Keratinocyte (primary cell): ENCODE results near the gene FHIT. TPM values are rescaled to one million over a fixed set of nuclear protein-coding genes. Genes with fewer than 3 reads are reported as not detected.

ENCODE experiments used
- DNase-seq: peaks from one replicate; pipeline ENCODE4 v3.0.0-alpha.2; 2011; ENCODE audit warnings: low read depth, missing footprints, low spot score
- FAIRE-seq: peaks from 2 replicates; lab custom pipeline; 2011; peaks lifted over from hg19 to GRCh38; lab: Jason Lieb, UNC
- H2AFZ ChIP-seq: 2 replicates; pipeline ENCODE4 v1.6.0; 2012; ENCODE audit warnings: low read length, control low read depth, inconsistent platforms; ENCODE audit not compliant: control insufficient read depth
- H3K27ac ChIP-seq: 2 replicates; pipeline ENCODE4 v1.5.1; 2011; ENCODE audit warnings: low read length; ENCODE audit not compliant: control insufficient read depth, insufficient read depth
- H3K27me3 ChIP-seq: 3 replicates; pipeline ENCODE4 v1.6.0; 2011; ENCODE audit warnings: low read length; ENCODE audit not compliant: control insufficient read depth, insufficient read depth; ENCODE audit errors: extremely low read depth
- H3K36me3 ChIP-seq, 2 experiments: 2 replicates in 1 of 2; 3 replicates in 1 of 2; pipeline ENCODE4 v1.5.1; 2011; ENCODE audit warnings: low read length in 2 of 2, mild to moderate bottlenecking in 1 of 2; ENCODE audit not compliant: control insufficient read depth in 2 of 2, insufficient read depth in 2 of 2; ENCODE audit errors: extremely low read depth in 1 of 2
- H3K4me1 ChIP-seq: 3 replicates; pipeline ENCODE4 v1.5.1; 2011; ENCODE audit warnings: low read length; ENCODE audit not compliant: control insufficient read depth, insufficient read depth; ENCODE audit errors: extremely low read depth
- H3K4me2 ChIP-seq: 3 replicates; pipeline ENCODE4 v1.6.0; 2011; ENCODE audit warnings: low read depth, low read length; ENCODE audit not compliant: control insufficient read depth, insufficient read depth; ENCODE audit errors: extremely low read depth
- H3K4me3 ChIP-seq, 3 experiments: fragments of 200-600 bp in 1 of 3; sonication (generic) in 1 of 3; 2 replicates in 2 of 3; 3 replicates in 1 of 3; pipeline ENCODE4 v1.5.1; 2011 to 2016; ENCODE audit warnings: low read length in 3 of 3, mild to moderate bottlenecking in 3 of 3, control low read depth in 2 of 3, inconsistent platforms in 1 of 3, low read depth in 1 of 3, mixed read lengths in 1 of 3, mixed run types in 1 of 3, moderate library complexity in 1 of 3; ENCODE audit not compliant: control insufficient read depth in 2 of 3, insufficient read depth in 2 of 3; ENCODE audit errors: extremely low read depth in 1 of 3
- H3K79me2 ChIP-seq: 2 replicates; pipeline ENCODE4 v1.6.0; 2012; ENCODE audit warnings: low read length; ENCODE audit not compliant: control insufficient read depth, insufficient read depth
- H3K9ac ChIP-seq: 3 replicates; pipeline ENCODE4 v1.6.0; 2011; ENCODE audit warnings: low read length; ENCODE audit not compliant: control insufficient read depth, insufficient read depth; ENCODE audit errors: extremely low read depth
- H3K9me1 ChIP-seq: 3 replicates; pipeline ENCODE4 v1.6.0; 2011; ENCODE audit warnings: low read length; ENCODE audit not compliant: control insufficient read depth, insufficient read depth; ENCODE audit errors: extremely low read depth
- H3K9me3 ChIP-seq: 2 replicates; pipeline ENCODE4 v1.5.1; 2012; ENCODE audit warnings: low read depth, low read length; ENCODE audit not compliant: control insufficient read depth
- H4K20me1 ChIP-seq: 3 replicates; pipeline ENCODE4 v1.6.0; 2011; ENCODE audit warnings: low read length; ENCODE audit not compliant: control insufficient read depth, insufficient read depth; ENCODE audit errors: extremely low read depth
- CTCF ChIP-seq, 3 experiments: IDR thresholded peaks in 1 of 3; conservative IDR thresholded peaks in 1 of 3; optimal IDR thresholded peaks in 1 of 3; 2 replicates in 2 of 3; 3 replicates in 1 of 3; pipeline versions ENCODE3 to v1.5.1; 2011; ENCODE audit warnings: low read length in 3 of 3, mild to moderate bottlenecking in 3 of 3, moderate library complexity in 2 of 3, control low read depth in 1 of 3, inconsistent platforms in 1 of 3; ENCODE audit not compliant: insufficient read depth in 2 of 3; ENCODE audit errors: extremely low read depth in 1 of 3
- EZH2 ChIP-seq: IDR thresholded peaks from one replicate; pipeline ENCODE4 v1.6.1; 2012; ENCODE audit warnings: inconsistent platforms, mild to moderate bottlenecking, low read length, moderate library complexity
- dilution Hi-C: fragments of 300-500 bp; cut with MboI; formaldehyde crosslinking; loops from one replicate; pipeline ENCODE4 v1.7.0; 2020; ENCODE audit warnings: low sequenced_read_pairs; ENCODE audit not compliant: extremely low pct_ligation_motif_present
- polyA plus RNA-seq, 5 experiments: library from polyadenylated mRNA; depleted of rRNA in 3 of 5; stranded (reverse) in 3 of 5; stranded (forward) in 1 of 5; unstranded in 1 of 5; fragments of >200 nt; gene quantifications; 1 replicate in 1 of 5; 2 replicates in 3 of 5; 3 replicates in 1 of 5; pipeline versions ENCODE4 v1.2.1 to v1.2.3, GENCODE V29; 2011 to 2012; ENCODE audit warnings: missing spikeins in 2 of 5, low read depth in 1 of 5, low replicate concordance in 1 of 5

FHIT gene
- polyA plus RNA-seq, 1 donor (not counting 4 experiments of a cell fraction or from before 2014, with no cell fraction given): 2.2 TPM

- DNase-seq (no peak), FAIRE-seq (no peak)
- Histone ChIP-seq H3K4me2 (no peak overlapping the region), H4K20me1 (no peaks in the 10 kb centered on the region), H2AFZ (no peak overlapping the region), H3K9me1 (no peaks in the 10 kb centered on the region), H3K27me3 (no peaks in the 10 kb centered on the region), H3K4me1 (no peaks in the 10 kb centered on the region), H3K27ac (no peak overlapping the region), H3K9ac (no peak overlapping the region), H3K4me3 (no peak overlapping the region), H3K79me2 (no peaks in the 10 kb centered on the region), H3K36me3 (no peaks in the 10 kb centered on the region), H3K9me3 (no peaks in the 10 kb centered on the region)
- dilution Hi-C loops: no loop called here
- TF ChIP-seq CTCF (optimal IDR thresholded peaks at IDR 0.05 in 1 of 3, IDR thresholded peaks at IDR 0.05 in 1 of 3, conservative IDR thresholded peaks at IDR 0.05 in 1 of 3; ENCODE audit: extremely low read depth in 1 of 3, insufficient read depth in 2 of 3, low read length in 3 of 3): no peak
- no peak for TF ChIP-seq EZH2
Observed at GRCh38 chr3:59717679-59718205, 1533.5 kb downstream of the FHIT start.

DNA sequence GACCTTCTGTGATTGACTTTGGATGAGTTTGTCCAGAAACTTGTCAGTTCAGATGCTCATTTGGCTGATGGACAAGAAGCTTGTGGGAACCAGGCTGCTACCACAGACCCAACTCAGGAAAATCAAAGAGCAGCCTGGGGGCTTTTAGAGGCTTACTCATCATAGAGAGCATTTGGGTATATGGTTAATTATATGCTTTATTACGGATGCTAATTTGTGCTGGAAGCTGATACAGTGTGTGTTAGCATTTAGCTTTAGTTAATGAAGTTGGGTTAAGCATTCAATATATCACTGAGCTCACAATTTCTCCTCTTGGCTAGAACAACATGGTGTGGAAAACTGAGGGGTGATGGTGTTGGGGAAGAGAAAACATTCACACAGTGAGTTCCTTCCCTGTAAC, 1537.2 kb downstream of the FHIT start:
- Histone ChIP-seq H3K9ac (no peak overlapping the region), H3K4me1 (no peaks in the 10 kb centered on the region), H3K27me3 (no peaks in the 10 kb centered on the region), H2AFZ (no peak overlapping the region), H3K9me1 (no peaks in the 10 kb centered on the region), H3K4me2 (no peak overlapping the region), H3K27ac (no peak overlapping the region), H4K20me1 (no peaks in the 10 kb centered on the region), H3K4me3 (no peak overlapping the region), H3K9me3 (no peaks in the 10 kb centered on the region), H3K79me2 (no peaks in the 10 kb centered on the region), H3K36me3 (no peaks in the 10 kb centered on the region)
- FAIRE-seq: no peak
- no peak for DNase-seq
- TF ChIP-seq EZH2 (no peak), CTCF (optimal IDR thresholded peaks at IDR 0.05 in 1 of 3, IDR thresholded peaks at IDR 0.05 in 1 of 3, conservative IDR thresholded peaks at IDR 0.05 in 1 of 3; ENCODE audit: extremely low read depth in 1 of 3, insufficient read depth in 2 of 3, low read length in 3 of 3) (no peak)
- dilution Hi-C loops: no loop called here
